Hepatocyte (in vitro differentiated cells): ENCODE results near the gene MGAT5B.

ENCODE experiments used
- EZH2 ChIP-seq: fragments of 200-600 bp; sonication (generic); IDR thresholded peaks from 2 replicates; pipeline ENCODE4 v1.6.1; 2016; ENCODE audit warnings: antibody characterized with exemption, mild to moderate bottlenecking, borderline replicate concordance
- EZH2phosphoT487 ChIP-seq: fragments of 200-600 bp; sonication (generic); IDR thresholded peaks from one replicate; pipeline ENCODE4 v1.6.1; 2018; ENCODE audit warnings: antibody characterized with exemption, mild to moderate bottlenecking, low read depth, moderate library complexity; ENCODE audit not compliant: unreplicated experiment, severe bottlenecking

DNA sequence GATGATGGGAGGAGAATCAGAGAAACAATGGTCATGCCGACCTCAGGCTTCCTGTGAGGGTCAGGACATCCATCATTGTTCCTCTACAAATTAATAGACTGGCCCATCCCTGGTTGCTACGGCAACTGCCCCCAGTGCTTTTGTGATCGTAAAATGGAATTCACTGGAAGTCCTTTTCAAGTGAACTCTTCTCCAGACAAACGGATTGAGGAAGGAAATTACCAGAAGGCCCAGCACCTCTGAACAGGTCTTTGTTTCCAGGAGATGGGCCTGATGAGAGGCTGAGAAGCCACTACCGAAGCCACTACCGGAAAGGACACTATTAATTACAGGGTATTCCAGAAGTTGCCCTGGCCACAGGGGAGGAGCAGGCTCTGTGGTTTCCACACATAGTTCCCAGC, 126.0 kb downstream of the MGAT5B start:
- TF ChIP-seq EZH2phosphoT487 (no peak), EZH2 (no peak)
